NCI-H187 (cell line): Measurements from ENCODE around the gene KRTAP10-8.
"Not testable (repeated sequence)": the region's sequence is repeated elsewhere in the genome, so short reads cannot be mapped to it uniquely, and the experiment has no call there.

Experiments
- DNase-seq, 2 experiments: peaks; one replicate each; lab custom pipeline; 2025; lab: John Stamatoyannopoulos, UW

Gene KRTAP10-8

GRCh38 chr21:44646366-44647221 lies 34.7 kb downstream of the KRTAP10-8 start, which contains the start of gene KRTAP10-11:
Gene KRTAP10-11 (plus strand): TSS chr21:44646414. CDS start chr21:44646459, 45 bp downstream.
- not testable (repeated sequence) for DNase-seq

GRCh38 chr21:44647222-44647552 lies 35.3 kb downstream of the KRTAP10-8 start:
- no peak for DNase-seq

GRCh38 chr21:44648557-44649311 lies 36.9 kb downstream of the KRTAP10-8 start:
- DNase-seq = no peak

- no peak for DNase-seq
Measured at GRCh38 chr21:44649521-44650100, 37.7 kb downstream of the KRTAP10-8 start.

- DNase-seq = no peak
Measured at GRCh38 chr21:44650265-44650972, 38.5 kb downstream of the KRTAP10-8 start.

GRCh38 chr21:44650973-44651675 lies 39.2 kb downstream of the KRTAP10-8 start:
- DNase-seq = no peak

- DNase-seq = no peak
Measured at GRCh38 chr21:44653123-44653522, 41.2 kb downstream of the KRTAP10-8 start.

GRCh38 chr21:44653656-44654575 lies 42.0 kb downstream of the KRTAP10-8 start:
- DNase-seq = no peak

- no peak for DNase-seq
Measured at GRCh38 chr21:44654576-44655175, 42.8 kb downstream of the KRTAP10-8 start, which contains the start of gene KRTAP12-4. Gene KRTAP12-4 (minus strand): TSS chr21:44654659. CDS start chr21:44654614, 45 bp downstream.

- DNase-seq = no peak
Measured at GRCh38 chr21:44656868-44657267, 45.0 kb downstream of the KRTAP10-8 start.

GRCh38 chr21:44657635-44658540 lies 46.0 kb downstream of the KRTAP10-8 start, which contains the start of gene KRTAP12-3:
Gene KRTAP12-3 (plus strand): TSS chr21:44657932. CDS start chr21:44657980, 48 bp downstream.
- no peak for DNase-seq

GRCh38 chr21:44658541-44658910 lies 46.6 kb downstream of the KRTAP10-8 start:
- no peak for DNase-seq

- no peak for DNase-seq
Measured at GRCh38 chr21:44658913-44659595, 47.2 kb downstream of the KRTAP10-8 start.

- not testable (repeated sequence) for DNase-seq
Measured at GRCh38 chr21:44661567-44661966, 49.7 kb downstream of the KRTAP10-8 start.
